Right lobe of liver (tissue), 4 donors: ENCODE measurements around the gene FAM149B1.

ENCODE experiments used
- POLR2A ChIP-seq: fragments of 450-650 bp; IDR thresholded peaks from one replicate; pipeline ENCODE4 v1.6.1; 2017; ENCODE audit warnings: antibody characterized with exemption, mild to moderate bottlenecking
- TF ChIP-seq, protein P1 (sequence below), 4 donors: fragments of 200-600 bp in 3 of 4; fragments of 450-650 bp in 1 of 4; IDR thresholded peaks; one replicate each; pipeline versions ENCODE4 v1.5.1 to v1.8.0; 2016 to 2022; ENCODE audit warnings: antibody characterized with exemption in 4 of 4, mild to moderate bottlenecking in 2 of 4
- donor health status: DM: no; HTN: no; CAD: no.
- donor health status: DM: no; HTN: no; CAD: no.
- donor health status: DM: no; HTN: yes; CAD: no.

DNA sequence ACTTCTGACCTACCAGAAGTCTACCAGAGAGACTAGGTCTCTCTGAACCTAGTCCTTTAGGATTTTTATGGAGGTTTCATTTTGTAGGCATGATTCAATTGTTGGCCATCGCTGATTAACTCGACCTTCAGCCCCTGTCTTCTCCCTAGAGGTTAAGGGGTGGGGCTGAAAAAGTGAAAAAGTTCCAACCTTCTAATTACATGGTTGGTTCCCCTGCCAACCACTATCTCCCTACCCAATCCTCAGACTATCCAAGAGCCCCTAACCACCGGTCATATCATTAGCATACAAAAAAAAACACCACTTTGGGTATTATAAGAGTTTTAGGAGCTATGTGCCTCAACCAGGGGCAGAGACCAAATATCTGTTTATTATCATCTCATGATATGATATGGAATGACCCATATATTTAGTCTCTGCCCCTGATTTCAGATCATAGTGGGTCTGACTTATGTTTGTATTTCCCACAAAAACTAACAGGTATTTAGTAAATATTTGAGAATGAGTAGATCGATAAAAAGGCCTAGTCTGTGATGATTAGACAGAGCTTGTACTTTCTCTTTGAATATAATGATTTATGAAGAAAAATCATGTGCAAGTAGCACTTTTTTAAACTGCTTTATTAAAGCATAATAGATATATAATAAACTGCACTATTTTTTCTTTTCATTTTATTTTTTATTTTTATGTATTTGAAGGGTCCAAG, 43.3 kb downstream of the FAM149B1 start:
- no peak for TF ChIP-seq POLR2A
- TF ChIP-seq, protein P1, sequence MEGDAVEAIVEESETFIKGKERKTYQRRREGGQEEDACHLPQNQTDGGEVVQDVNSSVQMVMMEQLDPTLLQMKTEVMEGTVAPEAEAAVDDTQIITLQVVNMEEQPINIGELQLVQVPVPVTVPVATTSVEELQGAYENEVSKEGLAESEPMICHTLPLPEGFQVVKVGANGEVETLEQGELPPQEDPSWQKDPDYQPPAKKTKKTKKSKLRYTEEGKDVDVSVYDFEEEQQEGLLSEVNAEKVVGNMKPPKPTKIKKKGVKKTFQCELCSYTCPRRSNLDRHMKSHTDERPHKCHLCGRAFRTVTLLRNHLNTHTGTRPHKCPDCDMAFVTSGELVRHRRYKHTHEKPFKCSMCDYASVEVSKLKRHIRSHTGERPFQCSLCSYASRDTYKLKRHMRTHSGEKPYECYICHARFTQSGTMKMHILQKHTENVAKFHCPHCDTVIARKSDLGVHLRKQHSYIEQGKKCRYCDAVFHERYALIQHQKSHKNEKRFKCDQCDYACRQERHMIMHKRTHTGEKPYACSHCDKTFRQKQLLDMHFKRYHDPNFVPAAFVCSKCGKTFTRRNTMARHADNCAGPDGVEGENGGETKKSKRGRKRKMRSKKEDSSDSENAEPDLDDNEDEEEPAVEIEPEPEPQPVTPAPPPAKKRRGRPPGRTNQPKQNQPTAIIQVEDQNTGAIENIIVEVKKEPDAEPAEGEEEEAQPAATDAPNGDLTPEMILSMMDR (IDR thresholded peaks at IDR 0.05), result no peak
